HEK293T (cell line): ENCODE results near the gene LRRC56.

Experiments
- CTCF ChIA-PET: fragments of 350-600 bp; formaldehyde crosslinking; extraction: SDS; loops from one replicate; lab custom pipeline; 2021; ENCODE audit warnings: antibody characterized with exemption, inconsistent platforms; lab: Yijun Ruan, JAX
- POLR2A ChIA-PET: fragments of 350-600 bp; formaldehyde crosslinking; extraction: SDS; loops from one replicate; lab custom pipeline; 2020; ENCODE audit warnings: antibody characterized with exemption, inconsistent platforms; lab: Yijun Ruan, JAX
- DNase-seq: peaks from one replicate; pipeline ENCODE4 v3.0.0; 2012; ENCODE audit warnings: mixed read lengths; ENCODE audit errors: extremely low spot score
- ARNT ChIP-seq: fragments of 450-650 bp; IDR thresholded peaks from 2 replicates; pipeline ENCODE4 v1.6.1; 2017; ENCODE audit warnings: mild to moderate bottlenecking
- BHLHE40 ChIP-seq: fragments of 450-650 bp; IDR thresholded peaks from 2 replicates; pipeline ENCODE4 v1.6.1; 2016; ENCODE audit warnings: mild to moderate bottlenecking, moderate library complexity, borderline replicate concordance
- CTBP1 ChIP-seq: fragments of 450-650 bp; IDR thresholded peaks from 2 replicates; pipeline ENCODE4 v1.6.1; 2016; ENCODE audit warnings: borderline replicate concordance
- ELF4 ChIP-seq: fragments of 450-650 bp; IDR thresholded peaks from 2 replicates; pipeline ENCODE4 v1.6.1; 2017; ENCODE audit warnings: antibody characterized with exemption
- FOXA1 ChIP-seq: fragments of 450-650 bp; IDR thresholded peaks from 2 replicates; pipeline ENCODE4 v1.6.1; 2016; ENCODE audit warnings: mild to moderate bottlenecking
- FOXK2 ChIP-seq: fragments of 450-650 bp; IDR thresholded peaks from 2 replicates; pipeline ENCODE4 v1.6.1; 2016; ENCODE audit warnings: mild to moderate bottlenecking
- FOXM1 ChIP-seq: fragments of 450-650 bp; IDR thresholded peaks from 2 replicates; pipeline ENCODE4 v1.6.1; 2017; ENCODE audit warnings: mild to moderate bottlenecking, borderline replicate concordance
- HDGF ChIP-seq: fragments of 450-650 bp; IDR thresholded peaks from 2 replicates; pipeline ENCODE4 v1.6.1; 2017; ENCODE audit warnings: antibody characterized with exemption, borderline replicate concordance
- L3MBTL2 ChIP-seq: fragments of 450-650 bp; conservative IDR thresholded peaks from 2 replicates; pipeline ENCODE4 v1.6.1; 2016; ENCODE audit warnings: mild to moderate bottlenecking
- LEF1 ChIP-seq: fragments of 450-650 bp; IDR thresholded peaks from 2 replicates; pipeline ENCODE4 v1.6.1; 2017; ENCODE audit warnings: mild to moderate bottlenecking, borderline replicate concordance
- NFRKB ChIP-seq: fragments of 450-650 bp; IDR thresholded peaks from 2 replicates; pipeline ENCODE4 v1.6.1; 2016; ENCODE audit warnings: mild to moderate bottlenecking, moderate library complexity
- SP1 ChIP-seq: fragments of 450-650 bp; IDR thresholded peaks from 2 replicates; pipeline ENCODE4 v1.6.1; 2017
- SUZ12 ChIP-seq: fragments of 450-650 bp; IDR thresholded peaks from 2 replicates; pipeline ENCODE4 v1.6.1; 2016; ENCODE audit warnings: mild to moderate bottlenecking
- TARDBP ChIP-seq: fragments of 450-650 bp; IDR thresholded peaks from 2 replicates; pipeline ENCODE4 v1.6.1; 2016
- ZNF384 ChIP-seq: fragments of 450-650 bp; IDR thresholded peaks from 2 replicates; pipeline ENCODE4 v1.6.1; 2016
- TF ChIP-seq, protein P1 (sequence below): fragments of 450-650 bp; IDR thresholded peaks from 2 replicates; pipeline ENCODE4 v1.6.1; 2016

Gene LRRC56

GRCh38 chr11:499201-500076, 37.9 kb upstream of the LRRC56 start:
- CTCF ChIA-PET = no interaction called here
- TF ChIP-seq ZNF384 = no peak
- no peak for TF ChIP-seq HDGF
- TF ChIP-seq BHLHE40 = no peak
- TF ChIP-seq SP1 = no peak
- TF ChIP-seq LEF1 = no peak
- no peak for TF ChIP-seq CTBP1
- DNase-seq = no peak
- POLR2A ChIA-PET = interaction anchor here (1.2 to 1.9 kb wide), 2 partner anchors 8 to 76 kb away, joined by 4 to 13 read pairs; partner anchors contain the start of gene RNH1

- DNase-seq = no peak
- TF ChIP-seq TARDBP (no peak), BHLHE40 (no peak), L3MBTL2 (no peak), HDGF (no peak), FOXA1 (no peak), LEF1 (no peak), NFRKB (no peak), SUZ12 (no peak), SP1 (no peak), FOXM1 (no peak), ARNT (no peak), ZNF384 (no peak), CTBP1 (no peak), FOXK2 (no peak)
- TF ChIP-seq, protein P1, sequence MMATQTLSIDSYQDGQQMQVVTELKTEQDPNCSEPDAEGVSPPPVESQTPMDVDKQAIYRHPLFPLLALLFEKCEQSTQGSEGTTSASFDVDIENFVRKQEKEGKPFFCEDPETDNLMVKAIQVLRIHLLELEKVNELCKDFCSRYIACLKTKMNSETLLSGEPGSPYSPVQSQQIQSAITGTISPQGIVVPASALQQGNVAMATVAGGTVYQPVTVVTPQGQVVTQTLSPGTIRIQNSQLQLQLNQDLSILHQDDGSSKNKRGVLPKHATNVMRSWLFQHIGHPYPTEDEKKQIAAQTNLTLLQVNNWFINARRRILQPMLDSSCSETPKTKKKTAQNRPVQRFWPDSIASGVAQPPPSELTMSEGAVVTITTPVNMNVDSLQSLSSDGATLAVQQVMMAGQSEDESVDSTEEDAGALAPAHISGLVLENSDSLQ = no peak
- ChIA-PET POLR2A (no interaction called here), CTCF (no interaction called here)
Measured at GRCh38 chr11:501001-501682, 36.2 kb upstream of the LRRC56 start.

DNA sequence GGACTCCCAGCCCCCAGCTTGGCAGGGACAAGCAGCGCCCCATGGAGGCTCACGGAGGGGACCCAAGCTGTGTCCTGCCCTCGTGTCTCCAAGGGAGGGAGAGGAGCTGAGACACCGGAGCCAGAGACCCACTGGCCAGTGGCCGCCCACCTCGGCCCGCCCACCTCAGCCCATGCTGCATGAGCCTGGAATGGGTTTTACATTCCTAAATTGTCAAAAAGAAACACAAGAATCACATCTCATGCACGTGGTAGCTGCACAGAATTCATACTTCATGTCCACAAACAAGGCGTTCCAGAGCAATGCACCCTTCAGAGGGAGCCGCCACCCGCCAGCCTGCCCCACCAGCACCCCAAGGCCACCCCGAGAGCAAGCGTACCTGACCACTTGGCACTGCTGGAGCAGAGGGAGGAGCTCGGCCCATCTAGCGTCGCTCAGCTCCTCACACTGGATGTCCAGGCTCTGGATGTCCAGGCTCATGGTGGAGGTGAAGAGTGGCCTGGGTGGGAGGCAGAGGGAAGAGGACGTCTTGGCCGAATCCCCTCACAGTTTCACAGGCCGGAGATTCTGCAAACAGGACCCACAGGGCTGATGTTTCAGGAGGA, 35.5 kb upstream of the LRRC56 start:
- ChIA-PET CTCF (no interaction called here), POLR2A (no interaction called here)
- no peak for TF ChIP-seq L3MBTL2
- no peak for TF ChIP-seq CTBP1
- TF ChIP-seq SUZ12 = no peak
- no peak for TF ChIP-seq BHLHE40
- no peak for TF ChIP-seq HDGF
- TF ChIP-seq SP1 = no peak
- TF ChIP-seq FOXA1 = no peak
- no peak for TF ChIP-seq ARNT
- TF ChIP-seq NFRKB = no peak
- TF ChIP-seq FOXM1 = no peak
- DNase-seq = no peak

DNA sequence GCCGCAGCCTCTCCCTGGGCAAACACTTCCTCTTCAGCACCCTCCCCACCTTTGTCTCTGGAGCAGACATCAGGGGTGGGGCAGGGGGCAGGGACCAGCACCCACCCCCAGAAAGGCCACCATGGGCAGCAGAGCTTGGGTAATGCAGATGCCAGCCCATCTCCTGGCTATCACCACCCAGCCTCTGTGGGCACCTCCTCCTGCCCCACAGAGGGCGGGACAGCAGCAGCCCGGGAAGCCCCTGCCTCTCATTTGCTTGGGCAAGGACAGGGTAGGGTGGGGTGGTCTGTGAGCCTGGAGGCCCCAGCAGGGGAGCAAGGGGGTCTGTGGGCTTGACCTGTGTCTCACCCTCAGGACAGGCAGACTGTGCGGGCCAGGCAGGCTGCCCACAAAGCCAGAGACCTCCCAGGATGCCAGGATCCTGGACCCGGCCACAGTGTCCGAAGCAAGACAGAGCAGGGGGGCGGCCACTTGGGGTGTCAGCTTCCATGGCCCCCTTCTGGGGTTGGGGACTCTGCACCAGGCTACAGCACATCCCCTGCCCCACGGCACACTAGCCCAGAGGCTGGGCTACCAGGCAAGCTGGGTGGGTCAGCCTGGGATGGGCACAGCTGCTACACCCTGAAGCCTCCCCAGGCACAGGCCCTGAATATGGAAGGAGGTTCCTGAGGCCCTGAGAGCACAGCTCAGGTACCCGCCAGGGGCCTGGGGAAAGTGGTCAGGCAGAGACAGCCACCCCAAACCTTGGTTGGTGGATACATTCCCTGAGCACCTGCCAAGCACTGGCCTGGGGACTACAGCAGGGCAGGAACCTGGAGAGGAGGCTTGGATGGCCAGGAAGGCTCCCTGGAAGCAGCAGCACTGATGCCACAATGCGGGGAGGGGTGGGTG, 34.8 kb upstream of the LRRC56 start:
- DNase-seq = no peak
- ChIA-PET POLR2A (no interaction called here), CTCF (no interaction called here)
- TF ChIP-seq L3MBTL2 (no peak), TARDBP (no peak), FOXA1 (no peak), HDGF (no peak), ELF4 (no peak), SUZ12 (no peak), BHLHE40 (no peak), LEF1 (no peak), ZNF384 (no peak), FOXK2 (no peak), SP1 (no peak), FOXM1 (no peak), CTBP1 (no peak), NFRKB (no peak)
- TF ChIP-seq, protein P1 = no peak

GRCh38 chr11:503179-503981, 33.9 kb upstream of the LRRC56 start:
- ChIA-PET CTCF (no interaction called here), POLR2A (no interaction called here)
- TF ChIP-seq CTBP1 (no peak), ELF4 (no peak), FOXM1 (no peak), ARNT (no peak), FOXA1 (no peak), LEF1 (no peak), FOXK2 (no peak), ZNF384 (no peak)
- TF ChIP-seq, protein P1 = no peak
- no peak for DNase-seq
